NCI-H748 (cell line): ENCODE measurements around the gene SLC16A12.

ENCODE experiments used
- DNase-seq: peaks from one replicate; lab custom pipeline; 2025; ENCODE audit not compliant: unreplicated experiment; lab: John Stamatoyannopoulos, UW

Gene SLC16A12, protein sequence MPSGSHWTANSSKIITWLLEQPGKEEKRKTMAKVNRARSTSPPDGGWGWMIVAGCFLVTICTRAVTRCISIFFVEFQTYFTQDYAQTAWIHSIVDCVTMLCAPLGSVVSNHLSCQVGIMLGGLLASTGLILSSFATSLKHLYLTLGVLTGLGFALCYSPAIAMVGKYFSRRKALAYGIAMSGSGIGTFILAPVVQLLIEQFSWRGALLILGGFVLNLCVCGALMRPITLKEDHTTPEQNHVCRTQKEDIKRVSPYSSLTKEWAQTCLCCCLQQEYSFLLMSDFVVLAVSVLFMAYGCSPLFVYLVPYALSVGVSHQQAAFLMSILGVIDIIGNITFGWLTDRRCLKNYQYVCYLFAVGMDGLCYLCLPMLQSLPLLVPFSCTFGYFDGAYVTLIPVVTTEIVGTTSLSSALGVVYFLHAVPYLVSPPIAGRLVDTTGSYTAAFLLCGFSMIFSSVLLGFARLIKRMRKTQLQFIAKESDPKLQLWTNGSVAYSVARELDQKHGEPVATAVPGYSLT

GRCh38 chr10:89535171-89536012 is at the start of gene SLC16A12:
Gene SLC16A12, minus strand, starts transcription at chr10:89535594. Its CDS starts 73,016 bp downstream, at chr10:89462578.
- no peak for DNase-seq

DNA sequence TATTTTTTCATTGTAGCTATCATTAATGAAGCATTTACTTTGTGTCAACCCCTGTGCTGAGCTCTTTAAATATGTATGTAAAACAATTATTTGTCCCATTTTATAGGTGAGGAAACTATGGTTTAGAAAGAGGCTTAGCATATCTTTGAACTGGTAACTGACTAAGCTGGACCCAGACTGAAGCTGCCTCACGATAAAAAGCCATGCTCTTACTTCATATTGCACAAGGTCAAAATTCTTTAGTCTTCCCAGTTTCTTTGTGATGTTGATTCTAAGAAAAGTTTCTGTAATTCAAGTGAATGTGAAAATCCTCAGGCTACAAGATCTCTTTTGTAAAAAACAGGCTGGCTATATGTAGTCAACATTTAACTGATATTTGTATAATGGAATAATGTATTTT is 46.6 kb upstream of the SLC16A12 start:
- no peak for DNase-seq

GRCh38 chr10:89580243-89580642 is 44.8 kb upstream of the SLC16A12 start:
- DNase-seq: no peak

GRCh38 chr10:89576696-89577095 is 41.3 kb upstream of the SLC16A12 start:
- DNase-seq: no peak

DNA sequence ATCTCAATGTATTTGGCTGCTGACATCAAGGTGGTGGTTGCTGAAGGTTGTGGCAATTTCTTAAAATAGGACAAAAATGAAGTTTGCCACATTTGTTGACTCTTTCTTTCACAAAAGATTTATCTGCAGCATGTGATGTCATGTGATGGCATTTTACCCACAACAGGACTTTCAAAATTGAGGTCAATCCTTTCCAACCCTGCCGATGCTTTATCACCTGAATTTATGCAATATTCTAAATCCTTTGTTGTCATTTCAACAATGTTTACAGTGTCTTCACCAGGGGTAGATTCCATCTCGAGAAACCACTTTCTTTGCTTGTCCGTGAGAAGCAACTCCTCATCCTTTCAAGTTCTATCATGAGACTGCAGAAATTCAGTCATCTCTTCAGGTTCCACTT is 40.6 kb upstream of the SLC16A12 start:
- DNase-seq: no peak

GRCh38 chr10:89575031-89575430 is 39.6 kb upstream of the SLC16A12 start:
- DNase-seq: no peak

DNA sequence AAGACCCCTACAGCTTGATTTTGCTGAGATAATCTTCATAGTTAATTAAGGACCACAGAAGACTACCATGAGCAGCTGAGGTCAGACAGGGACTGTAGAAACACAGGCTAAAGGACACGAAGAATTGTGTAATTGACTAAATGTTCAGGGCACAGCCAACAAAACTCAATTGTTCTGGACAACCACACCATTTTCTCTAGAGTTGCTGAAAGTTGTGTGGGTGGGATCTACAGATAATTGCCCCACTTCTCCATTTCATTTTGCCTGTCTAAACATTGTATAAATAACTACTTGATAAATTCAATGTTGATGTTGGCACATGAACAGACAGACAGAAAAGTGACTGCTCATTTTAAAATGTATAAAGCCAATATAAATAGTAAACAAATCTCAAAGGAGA is 39.0 kb upstream of the SLC16A12 start:
- no peak for DNase-seq

DNA sequence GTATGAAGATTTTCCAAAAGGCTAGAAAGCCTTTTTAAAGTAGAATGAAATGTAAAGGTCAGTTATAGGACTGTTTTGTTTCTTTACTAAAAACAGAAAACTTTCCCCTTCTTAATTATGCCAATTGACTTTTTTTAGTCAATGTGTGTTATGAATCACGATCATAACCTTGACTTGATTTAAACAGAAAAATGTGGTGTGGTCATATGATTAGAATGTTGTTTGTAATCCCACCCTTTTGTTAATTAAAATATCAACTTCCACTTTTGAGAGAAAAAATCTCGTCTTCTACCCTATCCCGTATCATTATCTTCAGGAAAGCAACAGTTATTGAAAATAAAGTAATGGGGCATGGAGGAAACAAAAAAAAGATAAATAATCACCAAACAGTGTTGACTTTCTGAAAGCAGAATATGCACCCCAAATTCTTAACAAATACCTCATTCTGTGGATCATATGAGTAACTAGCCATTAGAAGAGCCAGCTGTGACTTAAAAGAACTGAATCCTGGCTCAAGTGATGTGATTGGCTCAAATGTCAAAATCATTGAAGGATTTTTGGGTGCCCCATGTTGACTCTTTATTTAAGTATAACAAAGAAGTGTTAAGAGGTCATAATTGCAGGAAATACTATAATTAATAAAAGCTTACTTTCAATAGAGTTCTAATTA is 32.3 kb upstream of the SLC16A12 start:
- no peak for DNase-seq

DNA sequence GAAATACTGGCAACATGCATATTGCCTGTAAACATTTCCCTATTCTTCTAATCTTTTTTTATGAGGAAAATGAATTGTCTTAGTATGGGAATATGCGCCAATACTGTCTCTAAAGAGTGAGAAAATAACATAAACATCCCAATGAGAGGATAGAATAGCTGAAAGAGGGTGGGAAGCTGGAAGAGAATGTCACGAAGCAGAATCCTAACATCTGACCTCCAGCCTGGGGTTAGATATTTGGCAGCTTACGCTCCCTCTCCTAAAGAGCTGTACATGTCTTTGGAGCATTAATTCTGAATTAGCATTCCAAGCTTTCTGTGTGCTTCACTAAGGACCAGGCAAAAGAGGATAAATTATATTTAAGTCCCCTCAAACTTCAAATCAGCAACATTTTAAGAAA is 31.6 kb upstream of the SLC16A12 start:
- no peak for DNase-seq

DNA sequence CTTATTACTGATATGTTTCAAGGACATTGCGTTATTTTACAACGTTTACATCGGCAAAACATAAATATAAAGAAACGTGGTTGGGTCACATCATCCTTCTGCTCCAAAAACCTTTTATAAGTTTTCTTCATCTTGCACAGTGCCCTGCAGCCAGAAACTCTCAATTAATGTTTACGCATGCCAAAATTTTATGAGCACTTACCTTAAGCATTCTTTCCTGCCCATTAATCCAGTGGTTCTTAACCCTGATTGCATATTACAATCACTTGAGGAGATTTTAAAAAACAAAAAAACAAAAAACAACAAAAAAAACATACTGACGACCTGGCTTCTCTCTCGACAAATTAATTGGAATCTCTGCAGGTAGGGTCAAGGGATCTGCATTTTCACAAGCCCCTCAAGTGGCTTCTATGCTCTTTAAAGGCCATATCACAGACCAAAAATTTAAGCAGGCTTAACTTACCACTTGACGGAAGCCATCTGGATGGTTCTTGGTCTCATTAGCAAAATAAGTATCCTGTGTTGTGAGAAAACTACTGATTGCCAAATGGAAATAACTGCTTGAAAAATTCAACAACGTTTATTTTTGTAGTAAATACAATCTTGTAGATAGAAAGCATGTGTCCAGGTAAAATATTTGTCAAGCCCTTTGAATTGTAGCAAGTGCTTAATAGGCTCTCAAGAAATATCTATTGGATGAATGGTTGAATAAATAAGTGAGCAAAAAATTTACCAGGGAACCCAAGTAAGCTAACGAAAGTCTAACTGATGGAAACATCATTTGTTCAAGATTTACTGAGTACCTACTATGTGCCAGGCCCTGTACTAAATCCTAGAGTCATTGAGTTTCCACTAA is 30.9 kb upstream of the SLC16A12 start:
- DNase-seq: peak; percentile 5

GRCh38 chr10:89565180-89565579 is 29.8 kb upstream of the SLC16A12 start:
- DNase-seq: no peak

DNA sequence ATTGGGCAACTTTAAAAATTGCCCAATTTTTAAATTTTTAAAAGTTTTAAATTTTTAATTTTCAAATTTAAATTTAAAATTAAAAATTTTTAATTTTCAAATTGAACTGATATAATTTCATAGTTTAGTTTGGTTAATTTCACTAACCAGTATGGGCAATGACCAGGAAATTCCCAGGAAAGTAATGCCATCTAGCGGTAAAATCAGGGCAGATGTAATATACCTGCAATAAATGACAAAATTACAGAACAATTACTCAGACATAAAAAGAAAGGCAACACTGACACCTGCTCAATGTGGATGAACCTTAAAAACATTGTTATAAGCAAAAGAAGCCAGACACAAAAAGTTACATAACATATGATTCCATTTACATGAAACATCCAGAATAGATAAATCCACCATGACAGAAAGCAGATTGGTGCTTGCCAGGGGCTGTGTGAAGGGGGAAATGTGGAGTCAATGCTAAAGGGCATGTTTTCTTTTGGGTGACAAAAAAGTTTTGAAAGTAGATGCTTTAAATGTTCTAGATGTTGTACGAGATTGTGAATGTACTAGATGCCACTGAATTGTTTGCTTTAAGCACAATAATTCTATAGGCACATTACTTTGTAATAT is 28.6 kb upstream of the SLC16A12 start:
- DNase-seq: peak; percentile 60

DNA sequence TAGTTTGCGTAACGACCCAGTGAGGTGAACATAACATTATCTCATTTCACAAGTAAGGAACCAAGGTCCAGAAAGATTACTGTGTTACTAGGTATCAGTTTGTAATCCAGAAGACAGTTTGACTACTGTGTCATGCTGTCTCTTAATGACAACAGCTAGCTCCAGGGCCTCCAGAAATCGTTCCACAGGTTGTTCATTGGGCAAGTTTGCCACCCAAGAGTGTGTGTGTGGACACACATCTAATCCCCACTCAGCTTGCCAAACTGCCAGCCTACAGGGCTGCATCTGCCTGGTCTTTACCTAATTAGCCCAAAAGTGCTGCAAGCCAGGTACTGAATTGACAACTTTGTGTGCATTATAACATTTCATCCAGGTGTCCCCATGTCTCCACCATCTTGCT is 27.9 kb upstream of the SLC16A12 start:
- no peak for DNase-seq

DNA sequence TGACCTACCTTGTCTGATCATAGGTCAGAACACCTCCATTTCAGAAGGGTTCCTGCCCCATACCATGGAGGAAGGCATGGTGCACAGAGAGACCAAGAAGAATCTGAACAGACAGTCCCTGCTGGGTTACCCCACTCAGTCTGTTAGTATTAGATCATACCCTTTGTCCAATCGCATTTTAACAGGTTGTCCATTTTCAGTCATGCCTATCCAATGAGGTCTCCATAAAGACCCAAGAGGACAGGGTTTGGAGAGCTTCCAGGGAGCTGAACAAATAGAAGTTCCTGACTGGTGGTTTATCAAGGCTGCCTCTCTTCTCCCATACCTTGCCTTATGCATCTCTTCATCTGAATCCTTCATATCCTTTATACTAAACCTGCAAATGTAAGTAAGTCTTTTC is 21.2 kb upstream of the SLC16A12 start:
- DNase-seq: no peak

DNA sequence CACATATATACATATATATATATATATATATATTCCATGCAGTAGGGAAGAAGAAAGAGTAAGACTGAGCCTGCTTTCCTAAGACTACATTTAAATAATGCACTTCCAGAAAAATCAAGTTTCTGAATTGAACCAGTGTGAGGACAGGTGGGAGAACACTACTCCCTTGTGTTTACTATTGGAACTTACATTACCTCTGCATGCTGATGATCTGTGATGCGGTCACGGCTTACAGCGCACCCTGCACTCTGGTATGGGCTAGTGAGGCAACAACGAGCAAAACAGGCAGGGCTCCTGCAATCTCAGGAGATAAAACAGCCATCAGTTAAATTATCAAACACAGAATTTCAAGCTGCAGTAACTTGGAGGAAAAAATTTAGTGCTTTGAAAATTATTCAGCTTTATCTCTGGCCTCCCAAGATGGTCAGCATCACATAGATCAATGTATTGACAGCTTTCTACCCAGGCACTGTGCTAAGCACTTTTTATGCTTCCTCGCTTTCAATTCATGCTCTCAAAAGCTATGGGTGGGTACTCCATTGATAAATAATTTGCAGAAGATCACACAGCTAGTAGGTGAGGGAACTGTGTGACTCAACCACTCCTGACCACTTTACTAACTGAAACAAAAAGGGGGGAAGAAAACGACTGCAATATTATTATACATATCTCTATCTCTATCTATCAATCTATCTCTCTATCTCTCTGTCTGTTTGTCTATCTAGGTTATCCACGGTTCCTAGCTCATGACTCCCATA is 20.5 kb upstream of the SLC16A12 start:
- peak; percentile 29 for DNase-seq

GRCh38 chr10:89554433-89554832 is 19.0 kb upstream of the SLC16A12 start:
- DNase-seq: peak; percentile 31

- DNase-seq: no peak
Observed at GRCh38 chr10:89553064-89553734, 17.8 kb upstream of the SLC16A12 start.

DNA sequence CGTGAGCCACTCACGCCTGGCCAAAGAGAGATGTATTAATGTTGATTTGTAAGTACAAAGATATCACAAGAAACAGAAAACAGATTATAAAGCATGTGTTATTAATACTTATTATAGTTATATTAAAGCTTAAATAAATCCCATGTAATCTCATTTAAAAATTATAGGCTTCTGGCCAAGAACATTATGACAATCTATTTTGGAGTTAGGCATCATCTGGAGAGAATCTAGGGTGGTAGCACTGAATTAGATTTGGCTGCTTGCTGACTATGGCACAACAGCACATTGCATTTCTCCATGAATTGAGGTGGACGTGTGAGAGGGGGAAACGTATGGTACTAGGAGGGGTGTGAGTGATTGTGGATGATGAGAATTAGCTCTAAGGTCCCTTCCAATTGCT is 16.8 kb upstream of the SLC16A12 start:
- DNase-seq: no peak

DNA sequence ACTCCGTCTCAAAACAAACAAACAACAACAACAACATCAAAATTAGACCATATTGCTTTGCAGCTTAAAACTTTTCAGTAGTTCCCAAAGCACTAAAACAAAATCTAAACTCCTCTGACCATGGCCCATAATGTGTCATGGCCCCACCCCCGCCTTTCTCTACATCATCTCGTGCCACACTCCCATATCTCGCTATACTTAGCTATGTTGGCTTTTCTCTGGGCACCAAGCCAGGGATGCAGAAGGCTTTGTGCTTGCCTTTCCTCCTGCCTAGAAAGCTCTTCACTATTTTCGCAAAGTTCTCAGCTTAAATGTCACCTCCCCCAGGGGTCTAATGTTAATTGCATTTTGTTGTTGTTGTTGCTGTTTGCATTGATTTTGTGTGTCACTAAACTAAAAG is 15.1 kb upstream of the SLC16A12 start:
- DNase-seq: peak; percentile 67
